ENCODE results near the gene URI1.
"Not testable (repeated sequence)": the region's sequence is repeated elsewhere in the genome, so short reads cannot be mapped to it uniquely, and the experiment has no call there.

Gene URI1

GRCh38 chr19:29941828-29942403 is at the start of gene URI1:
Gene URI1 (plus strand): TSS chr19:29942239. CDS start chr19:29942548, 309 bp downstream.
- DNase-seq (ENCODE audit: low read depth in 3 of 3) = peak; percentile 87 to 93 (median 92)

DNA sequence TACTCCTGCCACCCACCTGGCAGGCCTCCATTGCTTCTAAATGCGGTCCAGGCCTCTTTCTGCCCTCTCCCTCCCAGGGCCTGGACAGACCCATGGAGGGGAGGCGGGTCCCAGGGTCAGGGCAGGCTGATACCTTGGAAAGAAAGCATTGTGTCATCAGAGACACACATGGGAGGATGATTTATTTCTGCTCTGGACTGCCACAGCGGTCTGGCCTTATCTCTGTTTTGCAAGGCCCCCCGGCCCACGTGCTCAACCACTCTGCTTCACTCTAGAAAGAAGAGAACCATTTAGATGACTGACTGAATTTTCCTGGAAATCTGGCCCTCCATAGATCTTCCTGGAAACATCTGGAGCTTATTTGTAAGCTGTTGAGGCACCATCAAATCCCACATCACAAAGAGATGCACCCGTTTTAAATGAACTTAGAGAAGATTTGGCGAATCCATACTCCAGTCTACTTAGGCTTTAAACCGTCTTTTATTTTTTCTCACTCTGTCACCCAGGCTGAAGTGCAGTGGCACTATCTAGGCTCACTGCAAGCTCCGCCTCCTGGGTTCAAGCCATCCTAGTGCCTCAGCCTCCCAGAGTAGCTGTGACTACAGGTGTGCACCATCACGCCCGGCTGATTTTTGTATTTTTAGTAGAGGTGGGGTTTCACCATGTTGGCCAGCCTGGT is 48.3 kb upstream of the URI1 start:
- no peak for DNase-seq (ENCODE audit: low read depth in 3 of 3)

GRCh38 chr19:29896802-29897201 is 45.2 kb upstream of the URI1 start:
- no peak for DNase-seq (ENCODE audit: low read depth in 3 of 3)

DNA sequence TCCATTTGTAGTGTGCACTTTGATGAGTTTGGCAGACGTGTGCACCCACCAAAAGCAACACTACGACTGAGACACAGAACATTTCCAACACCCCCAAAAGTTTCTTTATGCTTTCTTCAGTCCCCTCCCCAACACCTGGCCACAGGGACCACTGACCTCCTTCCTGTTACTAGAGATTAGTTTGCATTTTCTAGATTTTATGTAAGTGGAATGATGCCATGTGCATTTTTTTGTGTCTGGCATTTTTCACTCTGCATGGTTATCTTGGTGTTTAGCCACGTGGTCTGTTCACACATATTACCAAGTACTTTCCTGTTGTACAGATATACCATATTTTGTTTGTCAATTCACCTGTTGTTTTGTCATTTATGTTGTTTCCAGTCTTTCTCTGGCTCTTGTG is 44.6 kb upstream of the URI1 start:
- DNase-seq (ENCODE audit: low read depth in 3 of 3) = no peak

- no peak for DNase-seq (ENCODE audit: low read depth in 3 of 3)
Measured at GRCh38 chr19:29904017-29904416, 38.0 kb upstream of the URI1 start.

- DNase-seq (ENCODE audit: low read depth in 3 of 3) = no peak
Measured at GRCh38 chr19:29908963-29909944, 32.8 kb upstream of the URI1 start.

- no peak for DNase-seq (ENCODE audit: low read depth in 3 of 3)
Measured at GRCh38 chr19:29914933-29915332, 27.1 kb upstream of the URI1 start.

DNA sequence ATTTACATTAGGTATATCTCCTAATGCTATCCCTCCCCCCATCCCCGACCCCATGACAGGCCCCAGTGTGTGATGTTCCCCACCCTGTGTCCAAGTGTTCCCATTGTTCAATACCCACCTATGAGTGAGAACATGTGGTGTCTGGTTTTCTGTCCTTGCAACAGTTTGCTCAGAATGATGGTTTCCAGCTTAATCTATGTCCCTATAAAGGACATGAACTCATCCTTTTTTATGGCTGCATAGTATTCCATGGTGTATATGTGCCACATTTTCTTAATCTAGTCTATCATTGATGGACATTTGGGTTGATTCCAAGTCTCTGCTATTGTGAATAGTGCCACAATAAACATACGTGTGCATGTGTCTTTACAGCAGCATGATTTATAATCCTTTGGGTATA is 26.2 kb upstream of the URI1 start:
- not testable (repeated sequence) for DNase-seq (ENCODE audit: low read depth in 3 of 3)

GRCh38 chr19:29917911-29918310 is 24.1 kb upstream of the URI1 start:
- no peak for DNase-seq (ENCODE audit: low read depth in 3 of 3)

- no peak for DNase-seq (ENCODE audit: low read depth in 3 of 3)
Measured at GRCh38 chr19:29918891-29919290, 23.1 kb upstream of the URI1 start.

- DNase-seq (ENCODE audit: low read depth in 3 of 3) = no peak
Measured at GRCh38 chr19:29922972-29923371, 19.1 kb upstream of the URI1 start.

DNA sequence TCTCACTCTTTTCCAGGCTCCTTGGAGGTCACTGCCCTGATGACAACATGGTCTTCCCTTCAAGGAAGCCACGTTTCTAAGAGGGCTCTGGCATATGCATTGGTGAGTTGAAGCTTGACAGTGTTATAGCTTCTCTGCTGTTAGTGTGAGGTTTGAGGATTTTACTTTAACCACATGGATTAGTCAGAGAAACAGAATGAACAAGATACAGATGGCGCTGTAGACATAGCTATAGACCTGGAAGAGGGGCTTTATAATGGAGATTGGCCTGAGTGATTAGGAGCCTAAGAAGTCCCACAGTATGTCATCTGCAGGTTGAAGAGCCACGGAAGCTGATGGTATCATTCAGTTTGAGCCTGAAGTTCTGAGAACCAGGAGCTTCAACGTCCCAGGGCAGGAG is 18.4 kb upstream of the URI1 start:
- no peak for DNase-seq (ENCODE audit: low read depth in 3 of 3)

- no peak for DNase-seq (ENCODE audit: low read depth in 3 of 3)
Measured at GRCh38 chr19:29926031-29926430, 16.0 kb upstream of the URI1 start.

DNA sequence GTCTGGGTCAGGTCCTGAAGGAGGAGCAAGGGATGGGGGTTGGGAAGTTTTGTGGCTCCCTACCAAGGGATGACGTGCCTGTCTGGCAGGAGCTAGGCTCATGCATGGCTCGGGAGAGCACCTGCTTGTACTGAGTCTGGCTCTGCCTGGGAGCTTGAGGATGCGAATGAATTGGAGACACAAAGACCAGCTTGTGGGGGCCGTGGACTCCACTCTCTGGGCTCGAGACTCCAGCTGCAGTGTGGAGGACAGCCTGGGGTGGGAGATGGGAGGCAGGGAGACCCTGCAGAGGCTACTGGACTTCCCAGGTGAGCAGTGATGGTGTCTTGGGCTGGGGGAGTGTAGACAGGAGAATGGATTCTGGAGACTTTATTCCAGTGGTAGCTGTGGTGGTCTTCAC is 15.2 kb upstream of the URI1 start:
- DNase-seq (ENCODE audit: low read depth in 3 of 3) = no peak

DNA sequence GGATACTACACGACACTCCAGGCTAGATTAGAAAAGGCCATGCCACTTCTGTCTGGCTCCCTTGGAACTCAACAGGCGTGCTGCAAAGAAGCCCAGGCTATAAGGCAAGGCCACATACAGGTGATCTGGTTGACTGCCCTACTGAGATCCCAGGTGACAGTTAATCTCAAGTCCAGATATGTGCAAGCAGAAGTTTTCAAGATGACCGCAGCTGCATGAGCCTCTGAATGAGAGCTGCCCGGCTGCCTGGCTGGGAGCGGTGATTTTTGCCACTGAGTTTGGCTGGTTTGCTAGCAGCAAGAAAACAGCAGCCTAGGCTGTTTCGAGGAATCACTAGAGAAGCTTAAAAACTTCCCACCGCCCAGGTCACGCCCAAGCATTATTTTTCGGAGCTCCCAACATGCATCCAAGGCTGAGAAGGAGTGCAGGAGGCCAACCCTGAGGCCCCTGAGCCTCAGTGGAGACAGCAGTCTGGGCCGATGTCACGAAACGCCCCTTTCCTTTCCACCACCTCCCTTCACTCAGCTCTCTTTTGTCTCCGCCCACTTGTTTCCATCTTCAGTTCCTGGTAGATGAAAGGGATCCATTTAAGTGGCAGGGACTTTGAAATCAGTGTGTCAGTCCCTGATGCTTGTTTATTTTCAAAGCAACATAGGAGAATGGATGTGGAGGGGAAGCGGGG is 14.0 kb upstream of the URI1 start:
- DNase-seq (ENCODE audit: low read depth in 3 of 3) = no peak

DNA sequence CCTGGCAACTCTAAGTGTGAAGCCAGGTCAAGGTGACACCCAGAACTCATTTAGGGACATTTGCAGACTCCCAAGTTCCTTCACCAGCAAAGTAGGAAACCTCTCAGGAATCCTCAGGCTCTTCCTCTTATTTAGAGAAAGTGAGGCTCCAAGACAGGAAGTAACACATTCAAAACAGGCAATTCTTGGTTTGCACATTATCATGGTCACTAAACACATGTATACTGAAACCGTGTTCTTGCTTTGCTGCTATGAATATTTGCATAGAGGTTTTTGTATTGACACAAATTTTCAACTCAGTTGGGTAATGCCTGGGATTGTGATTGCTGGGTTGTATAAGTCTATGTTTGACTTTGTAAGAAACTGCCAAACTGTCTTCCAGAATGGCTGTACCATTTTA is 13.2 kb upstream of the URI1 start:
- DNase-seq (ENCODE audit: low read depth in 3 of 3) = no peak

GRCh38 chr19:29934257-29934656 is 7.8 kb upstream of the URI1 start:
- DNase-seq (ENCODE audit: low read depth in 3 of 3) = no peak

DNA sequence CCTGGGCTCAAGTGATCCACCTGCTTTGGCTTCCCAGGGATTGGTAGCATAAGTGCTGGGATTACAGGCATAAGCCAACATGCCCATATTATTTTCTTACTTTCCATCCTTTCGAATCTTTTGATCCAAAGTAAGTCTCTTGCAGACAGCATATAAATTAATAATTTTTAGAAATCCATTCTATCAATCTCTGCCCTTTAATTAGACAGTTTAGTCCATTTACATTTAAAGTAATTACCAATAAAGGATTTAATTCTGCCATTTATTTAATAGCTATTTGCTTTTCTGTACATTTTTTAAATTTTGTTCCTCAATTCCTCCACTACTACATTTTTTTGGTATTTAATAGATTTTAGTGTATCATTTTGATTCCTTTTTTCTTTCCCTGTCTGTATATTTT is 7.3 kb upstream of the URI1 start:
- DNase-seq (ENCODE audit: low read depth in 3 of 3) = no peak

- DNase-seq (ENCODE audit: low read depth in 3 of 3) = no peak
Measured at GRCh38 chr19:29936409-29936808, 5.6 kb upstream of the URI1 start.

GRCh38 chr19:29939628-29940027 is 2.4 kb upstream of the URI1 start:
- DNase-seq (ENCODE audit: low read depth in 3 of 3) = no peak

DNA sequence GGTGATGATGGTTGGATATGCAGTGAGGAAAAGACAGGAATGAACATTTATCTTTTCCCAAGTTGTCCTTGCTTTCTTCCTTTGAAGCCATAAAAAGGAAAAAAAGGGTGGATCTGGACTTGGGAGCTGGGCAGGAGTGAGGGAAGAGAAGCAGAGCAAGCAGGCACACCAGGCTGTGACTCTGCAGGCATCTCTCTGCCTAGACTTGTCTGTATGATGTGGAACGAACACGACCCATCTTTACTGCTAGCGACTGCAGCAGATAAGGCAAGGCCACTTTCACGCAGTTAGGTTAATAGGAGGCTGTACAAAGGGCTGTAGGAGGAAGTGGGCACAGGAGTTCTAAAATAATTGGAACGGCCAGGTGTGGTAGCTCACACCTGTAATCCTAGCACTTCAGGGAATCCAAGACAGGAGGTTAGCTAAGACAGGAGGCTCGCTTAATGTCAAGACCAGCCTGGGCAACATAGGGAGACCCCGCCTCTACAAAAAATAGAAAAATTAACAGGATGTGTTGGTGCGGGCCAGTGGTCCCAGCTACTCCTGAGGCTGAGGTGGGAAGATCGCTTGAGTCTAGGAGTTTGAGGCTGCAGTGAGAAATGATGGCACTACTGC is 961 bp upstream of the URI1 start:
- no peak for DNase-seq (ENCODE audit: low read depth in 3 of 3)
